B cell (primary cell): ENCODE results near the gene PPP1R16B.
A peak's percentile ranks its signal among the peaks of the same experiment; 100 is the strongest.

Experiments
- CTCF ChIP-seq: fragments of 200-600 bp; IDR thresholded peaks from one replicate; pipeline ENCODE4 v1.8.0; 2022; ENCODE audit warnings: antibody characterized with exemption, mild to moderate bottlenecking
- EZH2 ChIP-seq: IDR thresholded peaks from 2 replicates; pipeline ENCODE4 v1.6.1; 2012; ENCODE audit warnings: borderline replicate concordance, low read depth, mild to moderate bottlenecking, moderate library complexity, low read length; ENCODE audit not compliant: insufficient read depth, poor library complexity, severe bottlenecking

GRCh38 chr20:38962044-38962927, 156.8 kb downstream of the PPP1R16B start, which contains the start of gene DHX35:
- peak; percentile 63 for TF ChIP-seq CTCF
- no peak for TF ChIP-seq EZH2
